Activated CD4-positive, alpha-beta T cell treated with anti-CD3 and anti-CD28 coated beads, Interleukin-10, Interleukin-2, amounts not matched to agents 100 ng/mL and 50 ng/mL, durations not matched to agents 16 hours and 8 hours (primary cell): ENCODE data around the gene NANS.
A peak's percentile ranks its signal among the peaks of the same experiment; 100 is the strongest.
"Not testable (repeated sequence)": the region's sequence is repeated elsewhere in the genome, so short reads cannot be mapped to it uniquely, and the experiment has no call there.

Source experiments
- DNase-seq: peaks from one replicate; pipeline ENCODE4 v3.0.0-alpha.2; 2020

The NANS gene

DNA sequence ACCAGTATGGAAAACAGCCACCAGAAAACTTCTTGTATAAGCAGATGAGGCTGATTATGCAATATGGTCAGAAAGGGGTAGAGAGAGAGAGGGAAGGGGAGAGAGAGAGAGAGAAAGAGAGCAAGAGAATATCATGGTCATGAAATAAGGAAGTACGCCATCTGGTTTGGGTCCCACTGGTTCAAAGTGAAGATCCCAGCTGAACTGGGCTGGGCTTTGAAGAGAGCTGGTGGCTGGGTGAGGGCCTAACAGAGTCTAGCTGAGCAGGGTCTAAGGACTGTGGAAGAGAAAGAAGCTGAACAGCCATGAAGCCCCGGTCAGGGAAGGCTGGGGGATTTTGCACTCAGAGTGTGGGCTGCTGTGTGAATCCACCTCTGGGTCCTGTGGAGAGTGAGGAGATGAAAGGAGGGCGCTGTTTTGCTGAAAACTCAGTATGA, 47.9 kb downstream of the NANS start:
- DNase-seq: no peak

- DNase-seq: no peak
Measured at GRCh38 chr9:98105006-98105405, 48.5 kb downstream of the NANS start.

GRCh38 chr9:98107926-98108325, 51.4 kb downstream of the NANS start:
- no peak for DNase-seq

DNA sequence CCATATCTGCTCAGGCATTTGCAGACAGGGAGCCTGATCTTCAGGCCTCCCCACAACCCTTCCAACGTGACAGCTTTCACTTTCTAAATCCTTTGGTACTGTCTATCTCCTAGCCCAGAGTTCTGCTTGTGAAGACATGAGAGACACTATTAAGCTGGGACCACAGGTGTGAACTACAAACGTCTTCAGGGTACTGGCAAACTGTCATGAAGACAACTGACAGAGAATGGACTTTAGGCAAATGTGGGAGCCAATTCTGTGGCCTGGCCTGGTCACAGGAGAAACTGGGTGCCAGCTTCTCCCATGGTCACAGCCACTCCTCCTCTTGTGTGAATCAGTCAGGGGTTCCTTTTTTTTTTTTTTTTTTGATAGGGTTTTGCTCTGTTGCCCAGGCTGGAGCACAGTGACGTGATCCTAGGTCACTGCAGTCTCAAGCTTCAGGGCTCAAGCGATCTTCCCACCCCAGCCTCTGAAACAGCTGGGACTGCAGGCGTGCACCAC, 52.0 kb downstream of the NANS start:
- peak; percentile 68 for DNase-seq

GRCh38 chr9:98109052-98109451, 52.5 kb downstream of the NANS start:
- peak; percentile 29 for DNase-seq

GRCh38 chr9:98117097-98117496, 60.6 kb downstream of the NANS start:
- DNase-seq: not testable (repeated sequence)

DNA sequence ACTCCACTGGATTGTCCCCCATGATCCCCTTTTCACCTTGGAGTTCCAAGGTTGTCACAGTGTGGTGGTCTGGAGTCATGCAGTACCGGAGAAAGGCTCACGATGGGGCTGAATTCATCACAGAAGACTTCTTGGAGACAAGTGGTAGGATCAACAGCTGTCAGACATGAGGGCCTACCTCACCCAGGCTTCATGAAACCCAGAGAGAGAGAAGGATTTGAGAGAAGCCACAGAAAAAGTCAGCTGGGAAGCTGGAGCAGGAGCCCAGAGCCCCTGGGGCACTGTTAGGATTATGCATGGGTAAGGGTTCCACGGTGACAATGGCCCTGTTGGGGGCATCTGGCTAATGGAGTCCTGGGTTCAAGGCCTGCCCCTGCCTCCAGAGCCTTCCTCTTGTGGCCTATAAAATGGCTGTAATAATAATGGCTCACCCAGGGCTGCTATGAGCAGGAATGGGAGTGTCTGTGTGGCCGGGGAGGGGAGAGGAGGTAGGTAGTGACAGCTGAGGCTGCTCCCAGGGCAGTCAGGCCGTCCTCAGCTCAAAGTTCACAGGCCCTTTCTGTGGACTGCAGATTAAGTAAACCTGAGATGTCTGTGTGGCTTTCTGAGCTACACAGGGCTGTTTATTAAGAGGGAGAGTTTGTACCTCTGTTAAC, 61.6 kb downstream of the NANS start:
- DNase-seq: peak; percentile 67

- DNase-seq: peak; percentile 77
Measured at GRCh38 chr9:98118640-98119601, 62.4 kb downstream of the NANS start, which contains the start of gene TRIM14. Gene TRIM14 (minus strand): TSS chr9:98119222. CDS start chr9:98119188, 34 bp downstream.

GRCh38 chr9:98120476-98120875, 63.9 kb downstream of the NANS start:
- no peak for DNase-seq

- no peak for DNase-seq
Measured at GRCh38 chr9:98121058-98121457, 64.5 kb downstream of the NANS start.

- DNase-seq: not testable (repeated sequence)
Measured at GRCh38 chr9:98124091-98124490, 67.6 kb downstream of the NANS start.

DNA sequence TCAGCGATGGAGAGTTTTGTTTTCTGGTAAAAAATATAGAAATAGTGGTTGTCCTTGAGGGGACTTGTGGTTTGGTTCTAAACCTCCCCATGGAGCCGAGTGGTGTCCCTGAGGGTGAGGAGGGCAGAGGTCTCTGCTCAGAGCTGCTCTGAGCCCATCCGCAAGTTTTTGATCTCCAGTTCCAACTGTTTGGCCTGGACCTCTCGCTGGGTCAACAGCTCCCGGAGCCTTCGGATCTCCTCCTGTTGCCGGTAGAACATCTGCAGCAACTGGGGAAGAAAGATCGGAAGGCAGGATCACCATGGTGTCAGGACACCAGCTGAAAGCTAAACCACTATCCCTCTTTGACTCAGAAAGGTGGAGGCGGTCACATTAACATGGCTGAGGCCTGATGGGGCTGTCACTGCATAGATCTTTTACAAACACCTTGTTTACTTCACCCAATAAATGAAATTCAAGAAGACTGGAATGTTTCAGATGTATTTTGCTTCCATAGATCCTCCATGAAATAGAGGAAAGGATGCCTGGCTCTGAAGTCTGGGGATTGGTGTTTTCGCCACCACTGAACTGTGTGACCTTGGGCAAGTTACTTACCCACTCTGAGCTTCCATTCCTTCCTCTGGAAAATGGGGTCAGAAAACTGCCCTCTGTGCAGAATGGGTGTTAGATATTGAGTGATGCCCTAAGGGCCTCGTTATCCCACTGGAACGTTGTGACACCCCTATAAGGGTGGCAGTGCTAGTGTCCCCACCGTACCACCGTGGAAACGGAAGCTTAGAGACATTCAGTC, 68.3 kb downstream of the NANS start:
- DNase-seq: no peak

DNA sequence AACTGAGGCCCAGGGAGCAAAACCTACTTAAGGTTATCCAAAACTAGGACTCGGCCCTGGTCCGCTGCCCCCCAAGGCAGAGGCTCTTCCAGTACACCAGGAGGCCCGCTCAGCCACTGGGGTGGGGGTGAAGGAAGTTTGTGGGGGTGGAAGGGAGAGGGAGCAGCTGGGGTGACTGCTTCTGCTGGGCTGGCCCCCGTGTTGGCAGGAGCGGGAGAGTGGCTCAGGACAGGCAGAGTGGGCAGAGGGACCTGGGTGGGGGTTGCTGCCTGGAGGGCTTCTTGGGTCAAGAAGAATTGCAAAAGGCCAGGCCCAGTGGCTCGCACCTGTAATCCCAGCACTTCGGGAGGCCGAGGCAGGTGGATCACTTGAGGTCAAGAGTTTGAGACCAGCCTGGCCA, 70.7 kb downstream of the NANS start:
- no peak for DNase-seq

- no peak for DNase-seq
Measured at GRCh38 chr9:98128316-98128715, 71.8 kb downstream of the NANS start.

- no peak for DNase-seq
Measured at GRCh38 chr9:98129451-98129881, 72.9 kb downstream of the NANS start.

GRCh38 chr9:98130060-98130459, 73.5 kb downstream of the NANS start:
- DNase-seq: not testable (repeated sequence)

DNA sequence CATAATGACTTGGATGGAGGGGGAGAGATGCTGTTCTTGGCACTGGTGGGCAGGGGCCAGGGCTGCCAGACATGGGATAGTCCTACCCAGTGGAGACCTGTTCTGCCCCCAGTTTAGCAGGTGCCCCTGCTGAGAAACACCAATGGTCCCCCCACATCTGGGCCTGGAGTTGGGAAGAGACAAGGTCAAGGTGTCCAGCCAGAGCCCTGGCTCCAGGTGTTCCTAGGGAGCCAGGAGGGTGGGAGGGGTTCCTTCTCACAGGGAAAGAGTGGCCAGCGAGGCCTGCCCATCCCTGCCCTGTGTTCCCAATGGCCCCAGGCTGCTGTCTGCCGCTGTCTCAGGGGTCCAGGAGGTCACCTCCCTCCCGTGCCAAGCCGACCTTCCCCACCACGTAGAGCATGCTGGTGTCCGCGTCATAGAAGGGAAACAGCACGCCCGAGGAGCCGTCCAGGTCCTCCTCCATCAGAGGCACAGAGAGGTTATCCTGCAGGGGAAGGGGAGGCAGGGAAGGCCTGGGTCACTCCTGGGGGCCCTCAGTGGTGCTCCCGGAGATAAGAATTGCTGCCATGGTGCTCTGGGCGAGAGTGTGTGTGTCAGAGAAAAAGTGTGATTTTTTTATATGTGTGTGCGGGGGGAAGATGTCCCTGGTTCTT, 74.2 kb downstream of the NANS start:
- DNase-seq: no peak

DNA sequence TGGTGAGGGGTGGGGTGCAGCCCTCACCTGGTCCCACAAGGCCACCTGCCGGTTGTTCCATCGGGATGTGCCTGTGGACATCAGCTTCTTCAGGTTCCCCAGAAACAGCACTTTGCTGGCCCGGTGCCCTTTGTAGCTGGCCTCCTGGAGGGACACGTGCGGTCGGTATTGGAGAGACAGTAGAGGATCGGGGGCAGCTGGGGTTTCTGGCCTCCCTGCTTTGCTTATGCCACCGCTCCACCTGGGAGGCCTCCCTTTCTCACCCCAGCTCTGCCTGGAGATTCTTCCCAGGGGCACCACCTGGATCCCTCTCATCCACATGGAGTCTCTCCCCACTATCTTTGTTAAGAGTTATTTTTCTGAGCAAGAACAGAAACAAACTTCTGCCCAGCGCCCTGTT, 75.6 kb downstream of the NANS start:
- DNase-seq: no peak
